CD4-positive, alpha-beta T cell treated with Interleukin-6 at 100 ng/mL for 8 hours (primary cell): ENCODE measurements around the gene MAP4K4.

Experiments used
- DNase-seq: peaks from one replicate; pipeline ENCODE4 v3.0.0-alpha.2; 2020; ENCODE audit warnings: mixed read lengths, low spot score

The MAP4K4 gene

GRCh38 chr2:101697124-101698013 is at the start of gene MAP4K4:
TSS of gene MAP4K4 (plus strand) at chr2:101697707. CDS start at chr2:101698081, 374 bp downstream.
- DNase-seq: peak; percentile 82

GRCh38 chr2:101653469-101653868 is 44.0 kb upstream of the MAP4K4 start:
- DNase-seq: no peak

- no peak for DNase-seq
Observed at GRCh38 chr2:101655702-101656422, 41.6 kb upstream of the MAP4K4 start.

- DNase-seq: no peak
Observed at GRCh38 chr2:101657787-101658186, 39.7 kb upstream of the MAP4K4 start.

GRCh38 chr2:101658387-101658786 is 39.1 kb upstream of the MAP4K4 start:
- no peak for DNase-seq

GRCh38 chr2:101665312-101665711 is 32.2 kb upstream of the MAP4K4 start:
- no peak for DNase-seq

GRCh38 chr2:101667823-101668222 is 29.7 kb upstream of the MAP4K4 start:
- no peak for DNase-seq

GRCh38 chr2:101672047-101672446 is 25.5 kb upstream of the MAP4K4 start:
- DNase-seq: no peak

- no peak for DNase-seq
Observed at GRCh38 chr2:101673920-101674319, 23.6 kb upstream of the MAP4K4 start.

GRCh38 chr2:101675512-101675911 is 22.0 kb upstream of the MAP4K4 start:
- DNase-seq: no peak

- DNase-seq: no peak
Observed at GRCh38 chr2:101676674-101677073, 20.8 kb upstream of the MAP4K4 start.

- DNase-seq: no peak
Observed at GRCh38 chr2:101677658-101678057, 19.8 kb upstream of the MAP4K4 start.

GRCh38 chr2:101678379-101678778 is 19.1 kb upstream of the MAP4K4 start:
- DNase-seq: no peak

- DNase-seq: no peak
Observed at GRCh38 chr2:101679037-101679726, 18.3 kb upstream of the MAP4K4 start.

GRCh38 chr2:101679801-101680487 is 17.6 kb upstream of the MAP4K4 start:
- no peak for DNase-seq

GRCh38 chr2:101682311-101682710 is 15.2 kb upstream of the MAP4K4 start:
- no peak for DNase-seq

- no peak for DNase-seq
Observed at GRCh38 chr2:101684313-101684712, 13.2 kb upstream of the MAP4K4 start.

- no peak for DNase-seq
Observed at GRCh38 chr2:101688261-101688660, 9.2 kb upstream of the MAP4K4 start.

GRCh38 chr2:101689114-101689825 is 8.2 kb upstream of the MAP4K4 start:
- DNase-seq: no peak

GRCh38 chr2:101690547-101691152 is 6.9 kb upstream of the MAP4K4 start:
- no peak for DNase-seq

GRCh38 chr2:101692041-101692440 is 5.5 kb upstream of the MAP4K4 start:
- no peak for DNase-seq
